ENCODE measurements around the gene PLCD3. TPM values are rescaled to one million over a fixed set of nuclear protein-coding genes. Genes with fewer than 3 reads are reported as not detected.
A peak's percentile ranks its signal among the peaks of the same experiment; 100 is the strongest.

PLCD3 gene
- total and polyA plus RNA-seq, 9 of the 15 experiments (the other 6 are each of a cell fraction or from before 2014, with no cell fraction given), result 0.20 to 22.6 (median 7.5) TPM

- 0 out of 4 replicates have a peak, but pooled peaks of 1 of the 2 experiments have one; percentile 26 for TF ChIP-seq NONO (IDR thresholded peaks at IDR 0.05; ENCODE audit: low read depth in 2 of 2, low read length in 1 of 2)
- TF ChIP-seq STAT5B (CRISPR knock-in tag; IDR thresholded peaks at IDR 0.05), result no peak
- TF ChIP-seq FOXA1 (IDR thresholded peaks at IDR 0.05; ENCODE audit: borderline replicate concordance), result no peak
- no peak for TF ChIP-seq ELF4 (CRISPR knock-in tag; IDR thresholded peaks at IDR 0.05)
- TF ChIP-seq ZNF224 (CRISPR knock-in tag; IDR thresholded peaks at IDR 0.05), result no peak
- TF ChIP-seq LARP7 (IDR thresholded peaks at IDR 0.05), result no peak
- TF ChIP-seq, protein P1, sequence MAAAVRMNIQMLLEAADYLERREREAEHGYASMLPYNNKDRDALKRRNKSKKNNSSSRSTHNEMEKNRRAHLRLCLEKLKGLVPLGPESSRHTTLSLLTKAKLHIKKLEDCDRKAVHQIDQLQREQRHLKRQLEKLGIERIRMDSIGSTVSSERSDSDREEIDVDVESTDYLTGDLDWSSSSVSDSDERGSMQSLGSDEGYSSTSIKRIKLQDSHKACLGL (CRISPR knock-in tag; IDR thresholded peaks at IDR 0.05; ENCODE audit: borderline replicate concordance, poor library complexity, severe bottlenecking), result no peak
- no peak for TF ChIP-seq YBX1 (IDR thresholded peaks at IDR 0.05)
- TF ChIP-seq ZFP30 (CRISPR knock-in tag; IDR thresholded peaks at IDR 0.05; ENCODE audit: borderline replicate concordance), result no peak
- TF ChIP-seq TAF7 (tag; IDR thresholded peaks at IDR 0.05), result no peak
- TF ChIP-seq ZNF699 (CRISPR knock-in tag; IDR thresholded peaks at IDR 0.05; ENCODE audit: insufficient replicate concordance), result no peak
- TF ChIP-seq TAF15 (IDR thresholded peaks at IDR 0.05; ENCODE audit: low read depth, low read length), result no peak
- peak; percentile 85 for TF ChIP-seq GATAD2A (IDR thresholded peaks at IDR 0.05)
- TF ChIP-seq CBFB (CRISPR knock-in tag; IDR thresholded peaks at IDR 0.05), result no peak
- TF ChIP-seq BMI1 (IDR thresholded peaks at IDR 0.05; ENCODE audit: low read length), result no peak
- TF ChIP-seq POLR2A (conservative IDR thresholded peaks at IDR 0.05), result no peak
- TF ChIP-seq ZNF444 (CRISPR knock-in tag; IDR thresholded peaks at IDR 0.05), result no peak
- peak; percentile 51; the same call in 1 of the 2 replicates for TF ChIP-seq BCOR (IDR thresholded peaks at IDR 0.05)
- TF ChIP-seq ILK (tag; IDR thresholded peaks at IDR 0.05; ENCODE audit: borderline replicate concordance, low read depth), result no peak
- TF ChIP-seq KAT2B (IDR thresholded peaks at IDR 0.05; ENCODE audit: low read depth, low read length), result no peak
- TF ChIP-seq HDAC1 (IDR thresholded peaks at IDR 0.05), result peak in 1 of 2 experiments; percentile 55; a peak in 1 of 4 replicates
- no peak for TF ChIP-seq FOXA3 (CRISPR knock-in tag; conservative IDR thresholded peaks at IDR 0.05 in 1 of 2, IDR thresholded peaks at IDR 0.05 in 1 of 2)
- TF ChIP-seq C11orf30 (IDR thresholded peaks at IDR 0.05; ENCODE audit: low read depth), result no peak
- no peak for TF ChIP-seq ELK3 (CRISPR knock-in tag; IDR thresholded peaks at IDR 0.05)
- no peak for TF ChIP-seq CEBPZ (IDR thresholded peaks at IDR 0.05; ENCODE audit: borderline replicate concordance, low read depth, low read length)
- TF ChIP-seq SIRT6 (IDR thresholded peaks at IDR 0.05; ENCODE audit: low read depth, low read length), result no peak
- TF ChIP-seq BRD9 (IDR thresholded peaks at IDR 0.05; ENCODE audit: low read depth, partially characterized antibody), result peak; percentile 31
These were observed 547 bp downstream of the PLCD3 start (continued) for GRCh38 chr17:45131616-45132319.

Data from K562 (cell line).